Measurements from ENCODE around the gene SLC12A1.

Gene SLC12A1

GRCh38 chr15:48331796-48332641 lies 125.9 kb downstream of the SLC12A1 start:
- Histone ChIP-seq H3K4me1 (ENCODE audit: insufficient read depth, low read length) (peaks cover 9% of the 10 kb centered on the region; the same call in 1 of the 2 replicates), H3K36me3 (ENCODE audit: insufficient read depth, low read length) (peaks cover 5% of the 10 kb centered on the region; the same call in 1 of the 2 replicates), H3K9ac (ENCODE audit: low read depth, low read length) (peak overlapping the region; percentile 82), H3K9me3 (ENCODE audit: control insufficient read depth, insufficient read depth, low read length) (no peaks in the 10 kb centered on the region)

- H3K9ac ChIP-seq (ENCODE audit: low read depth, low read length) = peak overlapping the region; percentile 82
- H3K9me3 ChIP-seq (ENCODE audit: control insufficient read depth, insufficient read depth, low read length) = no peaks in the 10 kb centered on the region
- peaks cover 5% of the 10 kb centered on the region; the same call in 1 of the 2 replicates for H3K36me3 ChIP-seq (ENCODE audit: insufficient read depth, low read length)
- peaks cover 9% of the 10 kb centered on the region; the same call in 1 of the 2 replicates for H3K4me1 ChIP-seq (ENCODE audit: insufficient read depth, low read length)
These were observed 126.5 kb downstream of the SLC12A1 start for GRCh38 chr15:48332642-48333034.

GRCh38 chr15:48333540-48333939 lies 127.4 kb downstream of the SLC12A1 start:
- H3K9ac ChIP-seq (ENCODE audit: low read depth, low read length) = peak overlapping the region; percentile 19; the same call in 1 of the 2 replicates
- H3K36me3 ChIP-seq (ENCODE audit: insufficient read depth, low read length) = peaks cover 7% of the 10 kb centered on the region; the same call in 1 of the 2 replicates
- H3K9me3 ChIP-seq (ENCODE audit: control insufficient read depth, insufficient read depth, low read length) = no peaks in the 10 kb centered on the region
- peaks cover 9% of the 10 kb centered on the region; the same call in 1 of the 2 replicates for H3K4me1 ChIP-seq (ENCODE audit: insufficient read depth, low read length)

DNA sequence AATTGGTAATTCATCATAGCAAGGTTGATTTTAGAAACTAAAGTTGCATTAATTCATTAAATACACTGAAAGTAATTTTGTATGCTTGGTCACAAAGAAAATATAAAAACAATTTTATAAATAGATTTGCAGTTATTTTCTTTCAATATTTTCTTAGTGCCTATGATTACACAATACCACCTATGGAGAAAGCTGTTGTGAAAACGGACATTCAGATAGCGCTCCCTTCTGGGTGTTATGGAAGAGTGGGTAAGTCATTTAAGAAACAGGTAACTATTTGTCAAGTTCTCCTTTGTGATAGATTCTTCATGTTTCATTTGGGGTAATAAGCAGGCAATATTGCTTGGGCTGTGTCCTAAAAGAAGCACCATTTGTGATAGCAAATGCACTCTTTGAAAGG lies 128.2 kb downstream of the SLC12A1 start:
- Histone ChIP-seq H3K4me1 (ENCODE audit: insufficient read depth, low read length) (peaks cover 9% of the 10 kb centered on the region; the same call in 1 of the 2 replicates), H3K9me3 (ENCODE audit: control insufficient read depth, insufficient read depth, low read length) (no peaks in the 10 kb centered on the region), H3K36me3 (ENCODE audit: insufficient read depth, low read length) (peaks cover 7% of the 10 kb centered on the region; the same call in 1 of the 2 replicates), H3K9ac (ENCODE audit: low read depth, low read length) (no peak overlapping the region)

DNA sequence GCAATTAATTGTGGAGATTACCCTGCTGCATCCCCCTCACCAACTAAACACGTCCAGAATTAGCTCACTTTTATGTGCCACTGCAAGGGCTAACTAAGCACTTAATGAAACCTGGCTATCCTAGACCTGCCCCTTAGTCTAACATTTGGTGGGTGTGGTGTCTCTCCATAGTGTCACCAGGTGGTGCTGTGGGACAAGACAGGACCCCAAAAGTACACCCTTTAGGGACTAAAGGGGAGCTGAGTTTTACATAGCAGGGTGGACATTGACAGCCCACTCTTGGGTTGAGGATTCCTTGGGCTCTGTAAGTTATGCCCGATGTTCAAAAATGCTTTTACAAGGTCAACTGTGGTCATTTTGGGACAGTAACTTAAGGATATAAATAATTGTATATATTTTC lies 130.8 kb downstream of the SLC12A1 start:
- Histone ChIP-seq H3K9me3 (ENCODE audit: control insufficient read depth, insufficient read depth, low read length) (no peaks in the 10 kb centered on the region), H3K4me1 (ENCODE audit: insufficient read depth, low read length) (peaks cover 9% of the 10 kb centered on the region; the same call in 1 of the 2 replicates), H3K36me3 (ENCODE audit: insufficient read depth, low read length) (peaks cover 7% of the 10 kb centered on the region; the same call in 1 of the 2 replicates), H3K9ac (ENCODE audit: low read depth, low read length) (no peak overlapping the region)

GRCh38 chr15:48337607-48338006 lies 131.5 kb downstream of the SLC12A1 start:
- peaks cover 7% of the 10 kb centered on the region; the same call in 1 of the 2 replicates for H3K36me3 ChIP-seq (ENCODE audit: insufficient read depth, low read length)
- H3K4me1 ChIP-seq (ENCODE audit: insufficient read depth, low read length) = peaks cover 9% of the 10 kb centered on the region; the same call in 1 of the 2 replicates
- H3K9me3 ChIP-seq (ENCODE audit: control insufficient read depth, insufficient read depth, low read length) = no peaks in the 10 kb centered on the region
- H3K9ac ChIP-seq (ENCODE audit: low read depth, low read length) = no peak overlapping the region

GRCh38 chr15:48340111-48340510 lies 134.0 kb downstream of the SLC12A1 start:
- H3K36me3 ChIP-seq (ENCODE audit: insufficient read depth, low read length) = peaks cover 6% of the 10 kb centered on the region; the same call in 1 of the 2 replicates
- H3K9ac ChIP-seq (ENCODE audit: low read depth, low read length) = no peak overlapping the region
- H3K9me3 ChIP-seq (ENCODE audit: control insufficient read depth, insufficient read depth, low read length) = no peaks in the 10 kb centered on the region
- no peaks in the 10 kb centered on the region for H3K4me1 ChIP-seq (ENCODE audit: insufficient read depth, low read length)

DNA sequence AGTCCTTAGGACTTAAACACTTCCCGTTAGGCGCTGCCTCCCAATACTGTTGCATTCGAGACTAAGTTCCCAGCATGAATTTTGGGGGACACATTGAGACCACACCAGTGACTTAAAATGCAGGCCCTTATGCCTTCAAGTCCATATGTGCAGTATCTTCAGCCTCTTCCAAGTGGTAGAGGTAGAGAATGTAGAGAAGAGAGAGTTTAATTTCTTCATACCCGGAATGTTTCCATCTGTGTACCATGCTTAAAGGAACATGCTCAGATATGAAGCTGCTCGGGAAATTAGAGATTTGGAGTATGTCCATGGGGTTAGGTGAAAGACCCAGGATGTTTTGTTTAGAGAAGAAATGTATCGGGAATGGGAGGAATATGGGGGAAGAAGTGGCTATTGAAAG lies 137.8 kb downstream of the SLC12A1 start:
- Histone ChIP-seq H3K4me1 (ENCODE audit: insufficient read depth, low read length) (no peaks in the 10 kb centered on the region; the same call in 1 of the 2 replicates), H3K9me3 (ENCODE audit: control insufficient read depth, insufficient read depth, low read length) (no peaks in the 10 kb centered on the region), H3K36me3 (ENCODE audit: insufficient read depth, low read length) (peaks cover 3% of the 10 kb centered on the region; the same call in 1 of the 2 replicates), H3K9ac (ENCODE audit: low read depth, low read length) (no peak overlapping the region)

- H3K4me1 ChIP-seq (ENCODE audit: insufficient read depth, low read length) = no peaks in the 10 kb centered on the region; the same call in 1 of the 2 replicates
- no peak overlapping the region for H3K9ac ChIP-seq (ENCODE audit: low read depth, low read length)
- no peaks in the 10 kb centered on the region for H3K9me3 ChIP-seq (ENCODE audit: control insufficient read depth, insufficient read depth, low read length)
- peaks cover 3% of the 10 kb centered on the region; the same call in 1 of the 2 replicates for H3K36me3 ChIP-seq (ENCODE audit: insufficient read depth, low read length)
These were observed 139.4 kb downstream of the SLC12A1 start for GRCh38 chr15:48345516-48345915.

DNA sequence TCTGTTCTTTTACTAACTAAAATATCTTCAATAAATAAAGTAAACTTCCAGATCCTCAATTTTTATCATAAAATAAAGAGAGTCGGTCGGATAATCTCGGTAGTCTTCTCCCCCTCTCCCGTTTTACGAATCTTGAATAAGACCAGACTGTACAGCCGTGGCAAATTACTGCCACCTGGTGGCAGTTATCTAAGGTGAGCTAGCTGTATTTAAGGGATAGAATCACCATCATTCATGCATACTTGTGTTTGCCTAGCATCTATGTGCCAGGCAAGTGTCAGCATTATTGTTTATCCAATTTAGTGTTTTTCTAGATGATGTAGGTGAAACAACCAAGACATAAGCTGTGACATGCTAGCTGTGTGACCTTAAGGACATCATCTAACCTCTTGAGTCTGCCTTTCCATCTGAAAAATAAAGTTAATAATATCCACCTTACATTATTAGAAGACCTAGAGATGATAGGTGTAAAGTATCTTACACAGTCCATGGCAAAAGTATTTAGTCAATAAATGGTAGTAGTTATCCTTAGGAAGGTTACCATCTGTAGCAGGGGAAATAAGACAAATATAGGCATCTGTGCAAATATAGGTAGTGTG lies 146.5 kb downstream of the SLC12A1 start:
- no peak overlapping the region for H3K9ac ChIP-seq (ENCODE audit: low read depth, low read length)
- H3K4me1 ChIP-seq (ENCODE audit: insufficient read depth, low read length) = peaks cover 3% of the 10 kb centered on the region; the same call in 1 of the 2 replicates
- no peaks in the 10 kb centered on the region for H3K36me3 ChIP-seq (ENCODE audit: insufficient read depth, low read length)
- H3K9me3 ChIP-seq (ENCODE audit: control insufficient read depth, insufficient read depth, low read length) = no peaks in the 10 kb centered on the region

All from ES-I3 (cell line).